IMR-90 (cell line): ENCODE measurements around the gene ZNF593. TPM values are rescaled to one million over a fixed set of nuclear protein-coding genes. Genes with fewer than 3 reads are reported as not detected.

Source experiments
- ATAC-seq: fragments of 200-7000 bp; cut with Tn5 transposase; 2 replicates; pipeline ENCODE4 v1.9.1; 2020; ENCODE audit warnings: low read depth, mild to moderate bottlenecking, moderate library complexity
- BruUV-seq: library from RNA; stranded (reverse); fragments of 400-500 nt; replicated peaks from 2 replicates; lab custom pipeline; 2021; lab: Mats Ljungman, UMichigan
- CTCF ChIA-PET: fragments of 300-600 bp; formaldehyde crosslinking; extraction: SDS; loops from one replicate; lab custom pipeline; 2021; ENCODE audit warnings: antibody characterized with exemption; lab: Yijun Ruan, JAX
- POLR2A ChIA-PET: fragments of 300-600 bp; sonication (Branson Sonifier 250); formaldehyde crosslinking; loops from one replicate; lab custom pipeline; 2022; ENCODE audit warnings: antibody characterized with exemption; ENCODE audit not compliant: unreplicated experiment; lab: Charles Lee
- DNase-seq: peaks from one replicate; pipeline ENCODE4 v3.0.0; 2013
- H2AFZ ChIP-seq: replicated peaks from 2 replicates; pipeline ENCODE3; 2013; ENCODE audit warnings: low read length, mild to moderate bottlenecking; ENCODE audit not compliant: poor library complexity
- H2AK5ac ChIP-seq: 2 replicates; pipeline ENCODE4 v1.6.1; 2013; ENCODE audit warnings: low read depth, low read length, inconsistent platforms
- H2AK9ac ChIP-seq: replicated peaks from 2 replicates; pipeline ENCODE3; 2013; ENCODE audit warnings: mild to moderate bottlenecking, low read depth, low read length, moderate library complexity; ENCODE audit not compliant: poor library complexity
- H2BK120ac ChIP-seq: 2 replicates; pipeline ENCODE4 v1.6.1; 2013; ENCODE audit warnings: low read depth, low read length, inconsistent platforms
- H2BK15ac ChIP-seq: 3 replicates; pipeline ENCODE4 v1.6.1; 2013; ENCODE audit warnings: low read depth, low read length, inconsistent platforms
- H2BK20ac ChIP-seq: 2 replicates; pipeline ENCODE4 v1.6.1; 2013; ENCODE audit warnings: low read depth, mild to moderate bottlenecking, inconsistent platforms, low read length, moderate library complexity
- H2BK5ac ChIP-seq: 2 replicates; pipeline ENCODE4 v1.6.1; 2013; ENCODE audit warnings: mild to moderate bottlenecking, low read depth, low read length, inconsistent platforms; ENCODE audit not compliant: poor library complexity, severe bottlenecking
- H3K14ac ChIP-seq: replicated peaks from 2 replicates; pipeline ENCODE4 v1.6.1; 2013; ENCODE audit warnings: low read depth, low read length, inconsistent platforms
- H3K18ac ChIP-seq: 2 replicates; pipeline ENCODE4 v1.6.1; 2013; ENCODE audit warnings: low read depth, low read length, control low read depth
- H3K23ac ChIP-seq: 2 replicates; pipeline ENCODE4 v1.6.1; 2013; ENCODE audit warnings: low read depth, low read length, inconsistent platforms
- H3K27ac ChIP-seq: 2 replicates; pipeline ENCODE4 v1.5.1; 2013; ENCODE audit warnings: mild to moderate bottlenecking, control low read depth, low read length; ENCODE audit not compliant: insufficient read depth
- H3K27me3 ChIP-seq: 2 replicates; pipeline ENCODE4 v1.6.1; 2013; ENCODE audit warnings: low read length; ENCODE audit not compliant: control insufficient read depth, insufficient read depth
- H3K36me3 ChIP-seq: 2 replicates; pipeline ENCODE4 v1.6.1; 2013; ENCODE audit warnings: low read length, mixed read lengths; ENCODE audit not compliant: control insufficient read depth, insufficient read depth
- H3K4ac ChIP-seq: 2 replicates; pipeline ENCODE4 v1.6.1; 2013; ENCODE audit warnings: low read depth, low read length, inconsistent platforms
- H3K4me1 ChIP-seq: 2 replicates; pipeline ENCODE4 v1.6.1; 2013; ENCODE audit warnings: low read length, mixed read lengths; ENCODE audit not compliant: control insufficient read depth, insufficient read depth
- H3K4me2 ChIP-seq: 2 replicates; pipeline ENCODE4 v1.6.1; 2013; ENCODE audit warnings: low read depth, mild to moderate bottlenecking, control low read depth, low read length, moderate library complexity
- H3K4me3 ChIP-seq: 2 replicates; pipeline ENCODE4 v1.5.1; 2013; ENCODE audit warnings: low read depth, mild to moderate bottlenecking, control low read depth, low read length, moderate library complexity; ENCODE audit not compliant: insufficient read depth
- H3K56ac ChIP-seq: 2 replicates; pipeline ENCODE4 v1.6.1; 2013; ENCODE audit warnings: low read length, inconsistent platforms; ENCODE audit not compliant: insufficient read depth; ENCODE audit errors: extremely low read depth
- H3K79me1 ChIP-seq, 2 experiments: 2 replicates each; pipeline ENCODE4 v1.6.1; 2013; ENCODE audit warnings: low read length in 2 of 2, inconsistent platforms in 1 of 2, low read depth in 1 of 2
- H3K9ac ChIP-seq: 2 replicates; pipeline ENCODE4 v1.6.1; 2013; ENCODE audit warnings: low read depth, low read length, control low read depth
- H3K9me1 ChIP-seq: 2 replicates; pipeline ENCODE4 v1.6.1; 2013; ENCODE audit warnings: low read length, inconsistent platforms; ENCODE audit not compliant: insufficient read depth
- H3K9me3 ChIP-seq: 2 replicates; pipeline ENCODE4 v1.6.1; 2013; ENCODE audit warnings: low read length; ENCODE audit not compliant: control insufficient read depth, insufficient read depth
- H4K20me1 ChIP-seq: 2 replicates; pipeline ENCODE4 v1.6.1; 2013; ENCODE audit warnings: low read length, inconsistent platforms; ENCODE audit not compliant: insufficient read depth
- H4K5ac ChIP-seq: 2 replicates; pipeline ENCODE4 v1.6.1; 2013; ENCODE audit warnings: mild to moderate bottlenecking, low read depth, low read length, control low read depth
- H4K8ac ChIP-seq, 2 experiments: 2 replicates each; pipeline ENCODE4 v1.6.1; 2013; ENCODE audit warnings: low read depth in 2 of 2, low read length in 2 of 2, control low read depth in 1 of 2, inconsistent platforms in 1 of 2
- H4K91ac ChIP-seq: 2 replicates; pipeline ENCODE4 v1.6.1; 2013; ENCODE audit warnings: low read depth, low read length, inconsistent platforms; ENCODE audit not compliant: insufficient read depth
- BHLHE40 ChIP-seq: fragments of 150-350 bp; IDR thresholded peaks from 2 replicates; pipeline ENCODE4 v1.6.1; 2016; ENCODE audit warnings: mild to moderate bottlenecking, low read depth, low read length
- CEBPB ChIP-seq: IDR thresholded peaks from 2 replicates; pipeline ENCODE4 v1.6.1; 2012; ENCODE audit warnings: low read depth, low read length, improper control_type of control experiment
- CHD1 ChIP-seq: IDR thresholded peaks from 2 replicates; pipeline ENCODE4 v1.6.1; 2012; ENCODE audit warnings: low read depth, low read length, improper control_type of control experiment
- FOS ChIP-seq: fragments of 150-350 bp; IDR thresholded peaks from 2 replicates; pipeline ENCODE4 v1.6.1; 2016; ENCODE audit warnings: low read depth, low read length
- MAFK ChIP-seq: IDR thresholded peaks from 2 replicates; pipeline ENCODE4 v1.6.1; 2012; ENCODE audit warnings: low read depth, low read length, improper control_type of control experiment
- MAZ ChIP-seq: IDR thresholded peaks from 2 replicates; pipeline ENCODE4 v1.6.1; 2012; ENCODE audit warnings: low read depth, mild to moderate bottlenecking, low read length, improper control_type of control experiment, moderate library complexity, borderline replicate concordance
- MXI1 ChIP-seq: IDR thresholded peaks from 2 replicates; pipeline ENCODE4 v1.6.1; 2012; ENCODE audit warnings: low read depth, mild to moderate bottlenecking, low read length, moderate library complexity, borderline replicate concordance
- NFE2L2 ChIP-seq: fragments of 150-350 bp; IDR thresholded peaks from 2 replicates; pipeline ENCODE4 v1.6.1; 2016; ENCODE audit warnings: low read depth, mild to moderate bottlenecking, low read length
- POLR2A ChIP-seq: IDR thresholded peaks from 2 replicates; pipeline ENCODE4 v1.6.1; 2012; ENCODE audit warnings: mild to moderate bottlenecking, low read depth, low read length
- RAD21 ChIP-seq: IDR thresholded peaks from 2 replicates; pipeline ENCODE4 v1.6.1; 2012; ENCODE audit warnings: low read length, improper control_type of control experiment
- RCOR1 ChIP-seq: IDR thresholded peaks from 2 replicates; pipeline ENCODE4 v1.6.1; 2012; ENCODE audit warnings: mild to moderate bottlenecking, low read length, improper control_type of control experiment; ENCODE audit not compliant: insufficient replicate concordance
- RFX5 ChIP-seq: IDR thresholded peaks from 2 replicates; pipeline ENCODE4 v1.8.0; 2012; ENCODE audit warnings: low read depth, mild to moderate bottlenecking, low read length, moderate library complexity
- SMC3 ChIP-seq: fragments of 150-350 bp; IDR thresholded peaks from 2 replicates; pipeline ENCODE4 v1.6.1; 2016; ENCODE audit warnings: low read depth, mild to moderate bottlenecking, antibody characterized with exemption, low read length, moderate library complexity
- WGBS, 2 experiments: methylation state at CpG; one replicate each; pipeline versions ENCODE4 v1.1.5 to v1.1.7; 2013; ENCODE audit warnings: missing lambda C conversion rate in 2 of 2; ENCODE audit not compliant: insufficient read length in 1 of 2; ENCODE audit errors: extremely low coverage in 2 of 2; 5-methylcytosine and 5-hydroxymethylcytosine counted together
- dilution Hi-C: fragments of 300-500 bp; cut with HindIII; formaldehyde crosslinking; loops from one replicate; pipeline ENCODE4 v1.14.3; 2018; ENCODE audit warnings: low sequenced_read_pairs; ENCODE audit not compliant: unreplicated experiment
- in situ Hi-C: fragments of 300-500 bp; cut with MboI; formaldehyde crosslinking; loops from 3 replicates; pipeline ENCODE4 v1.14.3; 2019; ENCODE audit warnings: low sequenced_read_pairs, inconsistent platforms, mixed read lengths
- intact Hi-C: fragments of 100-400 bp; cut with micrococcal nuclease; formaldehyde crosslinking; loops from 2 replicates; pipeline ENCODE4 v1.10.0; 2022
- polyA plus RNA-seq, 3 experiments: library from polyadenylated mRNA; depleted of rRNA; stranded (reverse); fragments of >200 nt; gene quantifications; 2 replicates each; pipeline ENCODE4 v1.2.3, GENCODE V29; 2012; ENCODE audit warnings: low replicate concordance in 1 of 3
- total RNA-seq: library from RNA; depleted of rRNA; stranded (reverse); fragments of >200 nt; gene quantifications from 2 replicates; pipeline ENCODE4 v1.2.3, GENCODE V29; 2012
- TF ChIP-seq, protein P1 (sequence below): fragments of 150-350 bp; IDR thresholded peaks from 2 replicates; pipeline ENCODE4 v1.6.1; 2016; ENCODE audit warnings: low read depth, mild to moderate bottlenecking, low read length, moderate library complexity, borderline replicate concordance
- TF ChIP-seq, protein P2 (sequence below): conservative IDR thresholded peaks from 2 replicates; pipeline ENCODE4 v1.5.1; 2012; ENCODE audit warnings: mild to moderate bottlenecking, low read depth, low read length, improper control_type of control experiment
- TF ChIP-seq, protein P3 (sequence below): fragments of 150-350 bp; IDR thresholded peaks from 2 replicates; pipeline ENCODE4 v1.6.1; 2017; ENCODE audit warnings: mild to moderate bottlenecking, antibody characterized with exemption, low read length, low read depth

ZNF593 gene
- total and polyA plus RNA-seq, 2 of the 4 experiments (the other 2 are of a cell fraction) = 22.2 to 57.7 TPM

DNA sequence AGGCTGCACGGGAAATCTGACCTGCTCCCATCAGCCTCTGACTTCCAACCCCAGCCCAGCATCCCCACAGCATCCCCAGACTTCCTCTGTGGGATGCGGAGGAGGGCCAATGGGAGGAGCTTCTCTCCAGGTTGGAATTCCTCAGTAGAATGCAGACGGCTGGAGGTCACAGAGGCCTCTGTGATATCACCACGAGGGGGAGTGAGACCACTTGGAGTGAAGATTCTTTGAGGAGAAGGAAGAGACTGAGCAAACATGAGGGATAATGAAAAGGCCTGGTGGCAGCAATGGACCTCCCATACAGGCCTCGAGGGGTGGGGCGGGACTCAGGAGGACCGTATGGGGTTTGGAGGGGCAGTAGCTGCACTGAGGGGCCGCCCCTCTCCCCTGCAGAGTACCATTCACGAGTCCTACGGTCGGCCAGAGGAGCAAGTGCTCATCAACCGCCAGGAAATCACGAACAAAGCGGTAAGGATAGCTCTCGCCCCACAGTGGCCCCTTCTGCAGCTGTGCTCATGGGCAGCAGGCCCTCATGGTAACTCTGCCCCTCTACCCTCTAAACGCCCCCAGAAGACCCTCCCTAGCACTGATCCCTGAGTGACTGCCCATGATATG lies 20.8 kb downstream of the ZNF593 start, which contains the start of gene CATSPER4:
Gene CATSPER4 (plus strand): TSS at position 230 of the 615 bp plus-strand sequence. CDS start 26 bp downstream, at position 256.
- no peak within 1 kb of the TSS for H3K27ac ChIP-seq
- ATAC-seq = peak; percentile 14
- no peak within 1 kb of the TSS for H2BK5ac ChIP-seq
- no peaks in the 10 kb centered on the region for H3K79me1 ChIP-seq
- no peak within 1 kb of the TSS for H3K4ac ChIP-seq
- H3K36me3 ChIP-seq = no peaks in the 10 kb centered on the region
- dilution Hi-C loops = no loop called here
- H4K20me1 ChIP-seq = no peaks in the 10 kb centered on the region
- H2BK120ac ChIP-seq = no peak within 1 kb of the TSS
- no peak within 1 kb of the TSS for H3K56ac ChIP-seq
- no peak within 1 kb of the TSS for H3K9ac ChIP-seq
- no peak within 1 kb of the TSS for H2AK9ac ChIP-seq
- no peak within 1 kb of the TSS for H4K91ac ChIP-seq
- no peaks in the 10 kb centered on the region for H3K9me1 ChIP-seq
- H3K14ac ChIP-seq = no peak within 1 kb of the TSS
- POLR2A ChIA-PET = no interaction called here
- intact Hi-C loops = no loop called here
- H3K4me3 ChIP-seq = no peak within 1 kb of the TSS
- no peak for DNase-seq
- H3K4me1 ChIP-seq = no peaks in the 10 kb centered on the region
- H3K4me2 ChIP-seq = no peak within 1 kb of the TSS
- no peak within 1 kb of the TSS for H2AFZ ChIP-seq
- no peaks in the 10 kb centered on the region for H3K9me3 ChIP-seq
- peaks cover 16% of the 10 kb centered on the region for H3K27me3 ChIP-seq
- CTCF ChIA-PET = interaction anchor here (1.1 kb wide), 1 partner anchor 89 kb away, joined by 3 read pairs; no protein-coding TSS in a partner anchor
- TF ChIP-seq RCOR1 (no peak), CEBPB (no peak), MXI1 (no peak), CHD1 (no peak), MAZ (no peak), NFE2L2 (no peak), MAFK (no peak), RFX5 (no peak), RAD21 (peak; percentile 24), FOS (no peak), BHLHE40 (no peak), SMC3 (0 out of 2 replicates have a peak, but pooled peaks have one; percentile 16), POLR2A (no peak)
- TF ChIP-seq, protein P1, sequence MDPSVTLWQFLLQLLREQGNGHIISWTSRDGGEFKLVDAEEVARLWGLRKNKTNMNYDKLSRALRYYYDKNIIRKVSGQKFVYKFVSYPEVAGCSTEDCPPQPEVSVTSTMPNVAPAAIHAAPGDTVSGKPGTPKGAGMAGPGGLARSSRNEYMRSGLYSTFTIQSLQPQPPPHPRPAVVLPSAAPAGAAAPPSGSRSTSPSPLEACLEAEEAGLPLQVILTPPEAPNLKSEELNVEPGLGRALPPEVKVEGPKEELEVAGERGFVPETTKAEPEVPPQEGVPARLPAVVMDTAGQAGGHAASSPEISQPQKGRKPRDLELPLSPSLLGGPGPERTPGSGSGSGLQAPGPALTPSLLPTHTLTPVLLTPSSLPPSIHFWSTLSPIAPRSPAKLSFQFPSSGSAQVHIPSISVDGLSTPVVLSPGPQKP = no peak
- TF ChIP-seq, protein P2, sequence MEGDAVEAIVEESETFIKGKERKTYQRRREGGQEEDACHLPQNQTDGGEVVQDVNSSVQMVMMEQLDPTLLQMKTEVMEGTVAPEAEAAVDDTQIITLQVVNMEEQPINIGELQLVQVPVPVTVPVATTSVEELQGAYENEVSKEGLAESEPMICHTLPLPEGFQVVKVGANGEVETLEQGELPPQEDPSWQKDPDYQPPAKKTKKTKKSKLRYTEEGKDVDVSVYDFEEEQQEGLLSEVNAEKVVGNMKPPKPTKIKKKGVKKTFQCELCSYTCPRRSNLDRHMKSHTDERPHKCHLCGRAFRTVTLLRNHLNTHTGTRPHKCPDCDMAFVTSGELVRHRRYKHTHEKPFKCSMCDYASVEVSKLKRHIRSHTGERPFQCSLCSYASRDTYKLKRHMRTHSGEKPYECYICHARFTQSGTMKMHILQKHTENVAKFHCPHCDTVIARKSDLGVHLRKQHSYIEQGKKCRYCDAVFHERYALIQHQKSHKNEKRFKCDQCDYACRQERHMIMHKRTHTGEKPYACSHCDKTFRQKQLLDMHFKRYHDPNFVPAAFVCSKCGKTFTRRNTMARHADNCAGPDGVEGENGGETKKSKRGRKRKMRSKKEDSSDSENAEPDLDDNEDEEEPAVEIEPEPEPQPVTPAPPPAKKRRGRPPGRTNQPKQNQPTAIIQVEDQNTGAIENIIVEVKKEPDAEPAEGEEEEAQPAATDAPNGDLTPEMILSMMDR = peak; percentile 18; the same call in 1 of the 2 replicates
- TF ChIP-seq, protein P3, sequence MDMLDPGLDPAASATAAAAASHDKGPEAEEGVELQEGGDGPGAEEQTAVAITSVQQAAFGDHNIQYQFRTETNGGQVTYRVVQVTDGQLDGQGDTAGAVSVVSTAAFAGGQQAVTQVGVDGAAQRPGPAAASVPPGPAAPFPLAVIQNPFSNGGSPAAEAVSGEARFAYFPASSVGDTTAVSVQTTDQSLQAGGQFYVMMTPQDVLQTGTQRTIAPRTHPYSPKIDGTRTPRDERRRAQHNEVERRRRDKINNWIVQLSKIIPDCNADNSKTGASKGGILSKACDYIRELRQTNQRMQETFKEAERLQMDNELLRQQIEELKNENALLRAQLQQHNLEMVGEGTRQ = no peak
- WGBS, 2 experiments = 64% methylated on average over 5 of the region's 16 CpGs; no CpG with 5 or more reads in 1 of the 2 experiments
- no peak within 1 kb of the TSS for H2AK5ac ChIP-seq
- in situ Hi-C loops = no loop called here
- BruUV-seq = no TSS peak
- H2BK20ac ChIP-seq = no peak within 1 kb of the TSS
- no peak within 1 kb of the TSS for H2BK15ac ChIP-seq
- H3K18ac ChIP-seq = no peak within 1 kb of the TSS
- H3K23ac ChIP-seq = no peak within 1 kb of the TSS
- no peak within 1 kb of the TSS for H4K8ac ChIP-seq
- H4K5ac ChIP-seq = no peak within 1 kb of the TSS
